GM10266 (cell line): Measurements from ENCODE around the gene PTPRT.

ENCODE experiments used
- DNase-seq: peaks from one replicate; pipeline ENCODE4 v3.0.0; 2012; ENCODE audit errors: extremely low spot score
- CTCF ChIP-seq: IDR thresholded peaks from 2 replicates; pipeline ENCODE4 v1.5.1; 2012; ENCODE audit warnings: mild to moderate bottlenecking, low read depth; ENCODE audit not compliant: control insufficient read depth, insufficient read depth; ENCODE audit errors: missing control alignments

The PTPRT gene

GRCh38 chr20:42053350-42053749 lies 1136.4 kb downstream of the PTPRT start:
- no peak for TF ChIP-seq CTCF
- no peak for DNase-seq

DNA sequence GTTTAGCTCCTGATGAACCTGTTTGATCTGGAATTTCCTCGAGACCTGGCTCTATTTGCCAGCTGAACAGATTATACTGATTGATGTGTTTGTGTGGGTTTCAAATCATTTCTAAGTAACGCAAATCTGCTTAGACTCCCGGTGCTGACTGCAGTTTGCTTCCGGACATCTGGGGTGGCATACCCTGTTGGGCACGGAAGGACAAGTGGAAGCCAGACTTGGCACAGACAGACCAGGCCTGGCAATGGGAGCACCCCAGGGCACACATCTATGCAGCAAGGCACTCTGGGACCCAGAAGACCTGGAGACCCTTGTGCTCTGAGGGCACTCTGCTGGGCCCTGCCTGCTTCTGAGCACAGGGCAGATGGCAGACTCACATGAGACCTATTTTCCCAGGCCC lies 1137.8 kb downstream of the PTPRT start:
- DNase-seq = no peak
- no peak for TF ChIP-seq CTCF

DNA sequence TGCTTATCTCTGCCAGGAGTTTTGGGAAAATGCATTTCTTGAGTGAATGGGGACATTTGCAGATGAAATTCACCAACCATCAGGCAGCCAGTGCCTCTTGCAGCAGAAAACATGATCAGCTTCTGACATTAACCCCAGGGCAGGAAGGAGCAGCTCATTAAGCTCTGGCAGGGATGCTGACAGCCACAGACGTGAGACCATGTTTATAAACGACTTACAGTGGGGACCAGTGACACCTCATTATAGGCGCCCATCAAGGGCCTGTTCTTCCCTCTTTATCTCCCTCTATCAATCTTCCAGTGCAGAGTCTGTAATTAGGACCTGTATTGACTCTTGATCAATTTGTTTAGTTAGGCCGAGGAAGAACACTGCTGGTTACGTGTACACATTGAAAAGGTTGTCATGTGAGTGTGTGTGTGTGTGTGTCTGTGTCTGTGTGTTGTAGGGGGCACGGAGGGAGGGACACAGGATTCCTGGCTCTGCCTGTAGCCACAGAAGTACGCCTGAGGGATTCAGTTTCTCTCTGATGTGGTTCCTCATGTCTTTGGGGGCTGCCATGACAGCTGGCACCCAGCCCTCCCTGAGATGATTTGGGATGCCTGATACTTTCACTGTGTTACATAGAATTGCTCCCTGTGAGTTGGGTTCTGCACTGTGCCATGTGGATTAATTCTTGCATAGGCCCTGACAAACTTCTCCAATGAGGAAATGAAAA lies 1143.2 kb downstream of the PTPRT start:
- TF ChIP-seq CTCF = no peak
- DNase-seq = no peak

GRCh38 chr20:42043921-42044320 lies 1145.8 kb downstream of the PTPRT start:
- DNase-seq = no peak
- no peak for TF ChIP-seq CTCF

GRCh38 chr20:42041000-42041565 lies 1148.6 kb downstream of the PTPRT start:
- TF ChIP-seq CTCF = no peak
- no peak for DNase-seq

DNA sequence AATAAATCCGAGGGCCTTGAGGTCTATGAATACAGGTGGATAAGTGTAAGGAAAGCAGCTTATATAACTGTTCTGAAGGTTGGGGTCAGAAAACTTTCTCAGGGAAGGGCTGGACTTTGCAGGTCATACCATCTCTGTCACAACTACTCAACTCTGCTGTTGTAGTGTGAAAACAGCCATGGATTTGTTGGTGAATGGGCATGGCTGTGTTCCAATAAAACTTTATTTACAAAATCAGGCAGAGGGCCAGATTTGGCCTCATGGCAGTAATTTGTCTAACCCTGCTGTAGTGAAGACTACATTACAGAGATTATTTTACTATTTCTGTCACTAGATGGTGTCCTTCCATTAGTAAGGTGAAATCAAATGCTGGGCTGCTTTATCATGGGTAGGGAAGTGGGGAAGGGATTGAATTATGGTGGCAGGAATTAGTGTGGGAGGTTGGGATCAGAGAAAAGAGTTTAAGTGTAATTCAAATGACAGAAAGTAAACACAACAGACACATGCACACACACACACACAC lies 1161.9 kb downstream of the PTPRT start:
- DNase-seq = no peak
- no peak for TF ChIP-seq CTCF

DNA sequence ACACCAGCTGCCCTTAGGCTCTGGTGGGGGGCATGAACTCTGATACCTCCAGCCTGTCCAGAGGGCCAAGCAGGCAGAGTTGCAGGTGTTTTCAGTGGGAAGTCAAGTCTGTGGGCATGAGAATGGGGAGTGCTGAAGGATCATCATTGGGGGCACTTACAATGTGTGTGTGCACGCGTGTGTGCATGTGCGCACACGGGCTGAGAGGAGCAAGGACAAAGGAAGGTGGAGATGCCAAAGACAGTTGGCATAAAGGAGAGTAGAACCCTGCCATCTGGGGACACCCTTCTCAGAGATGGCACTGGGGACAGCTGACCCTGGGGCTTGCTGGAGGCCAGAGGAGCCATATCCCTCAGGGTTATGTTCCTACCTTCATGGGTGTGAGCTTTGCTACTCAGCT lies 1163.1 kb downstream of the PTPRT start:
- no peak for DNase-seq
- no peak for TF ChIP-seq CTCF
